Measurements from ENCODE around the gene TMEM200A.
"Not testable (repeated sequence)": the region's sequence is repeated elsewhere in the genome, so short reads cannot be mapped to it uniquely, and the experiment has no call there.

The TMEM200A gene

GRCh38 chr6:130365166-130366106 is at the start of gene TMEM200A:
Gene TMEM200A (plus strand): TSS chr6:130366017. CDS start chr6:130440423, 74,406 bp downstream.
- DNase-seq (ENCODE audit: low read depth in 3 of 3, low spot score in 1 of 3), result peak in 1 of 3 donors; percentile 49

GRCh38 chr6:130320908-130321307 is 44.9 kb upstream of the TMEM200A start:
- DNase-seq (ENCODE audit: low read depth in 3 of 3, low spot score in 1 of 3), result no peak

GRCh38 chr6:130322673-130323268 is 43.0 kb upstream of the TMEM200A start:
- DNase-seq (ENCODE audit: low read depth in 3 of 3, low spot score in 1 of 3), result peak; percentile 12 to 25 (median 14)

DNA sequence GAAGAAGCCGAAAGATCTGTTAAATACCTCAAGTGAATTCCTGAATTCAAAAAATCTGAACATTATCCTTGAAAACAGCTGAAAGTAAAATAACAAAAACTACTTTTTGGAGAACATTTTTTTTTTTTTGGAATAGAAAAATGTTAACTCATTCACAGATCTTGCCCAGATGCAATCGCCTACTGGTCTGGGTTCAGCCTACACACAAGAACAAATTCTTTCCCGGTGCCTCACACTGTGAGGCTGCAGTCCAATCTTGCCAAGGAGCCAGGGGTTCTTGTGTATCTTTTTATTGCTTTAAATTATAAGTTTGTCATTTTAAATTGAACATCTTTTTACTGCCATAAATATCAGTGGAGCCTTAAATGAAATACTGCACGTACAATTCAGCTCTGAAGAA is 41.2 kb upstream of the TMEM200A start:
- no peak for DNase-seq (ENCODE audit: low read depth in 3 of 3, low spot score in 1 of 3)

- no peak for DNase-seq (ENCODE audit: low read depth in 3 of 3, low spot score in 1 of 3)
These were observed 39.3 kb upstream of the TMEM200A start for GRCh38 chr6:130326496-130326895.

DNA sequence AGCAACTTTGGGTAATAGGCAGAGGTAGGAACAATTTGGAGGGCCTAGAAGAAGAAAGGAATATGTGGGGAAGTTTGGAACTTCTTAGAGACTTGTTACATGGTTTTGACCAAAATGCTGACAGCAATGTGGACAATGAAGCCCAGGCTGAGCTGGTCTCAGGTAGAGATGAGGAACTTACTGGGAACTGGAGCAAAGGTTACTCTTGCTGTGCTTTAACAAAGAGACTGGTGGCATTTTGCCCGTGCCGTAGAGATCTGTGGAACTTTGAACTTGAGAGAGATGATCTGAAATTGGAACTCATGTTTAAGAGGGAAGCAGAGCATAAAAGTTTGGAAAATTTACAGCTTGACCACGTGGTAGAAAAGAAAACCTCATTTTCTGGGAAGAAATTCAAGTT is 28.3 kb upstream of the TMEM200A start:
- no peak for DNase-seq (ENCODE audit: low read depth in 3 of 3, low spot score in 1 of 3)

- DNase-seq (ENCODE audit: low read depth in 3 of 3, low spot score in 1 of 3), result not testable (repeated sequence)
These were observed 19.5 kb upstream of the TMEM200A start for GRCh38 chr6:130346324-130346723.

DNA sequence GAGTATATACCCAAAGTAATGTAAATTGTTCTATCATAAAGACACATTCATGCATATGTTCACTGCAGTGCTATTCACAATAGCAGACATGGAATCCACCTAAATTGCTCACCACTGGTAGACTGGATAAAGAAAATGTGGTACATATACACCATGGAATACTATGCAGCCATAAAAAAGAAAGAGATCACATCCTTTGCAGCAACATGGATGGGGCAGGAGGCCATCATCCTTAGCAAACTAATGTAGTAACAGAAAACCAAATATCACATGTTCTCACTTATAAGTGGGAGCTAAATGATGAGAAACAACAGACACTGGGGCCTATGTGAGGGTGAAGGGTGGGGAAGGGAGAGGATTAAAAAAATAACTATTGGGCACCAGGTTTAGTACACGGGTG is 11.5 kb upstream of the TMEM200A start:
- DNase-seq (ENCODE audit: low read depth in 3 of 3, low spot score in 1 of 3), result no peak

- no peak for DNase-seq (ENCODE audit: low read depth in 3 of 3, low spot score in 1 of 3)
These were observed 10.2 kb upstream of the TMEM200A start for GRCh38 chr6:130355572-130355971.

DNA sequence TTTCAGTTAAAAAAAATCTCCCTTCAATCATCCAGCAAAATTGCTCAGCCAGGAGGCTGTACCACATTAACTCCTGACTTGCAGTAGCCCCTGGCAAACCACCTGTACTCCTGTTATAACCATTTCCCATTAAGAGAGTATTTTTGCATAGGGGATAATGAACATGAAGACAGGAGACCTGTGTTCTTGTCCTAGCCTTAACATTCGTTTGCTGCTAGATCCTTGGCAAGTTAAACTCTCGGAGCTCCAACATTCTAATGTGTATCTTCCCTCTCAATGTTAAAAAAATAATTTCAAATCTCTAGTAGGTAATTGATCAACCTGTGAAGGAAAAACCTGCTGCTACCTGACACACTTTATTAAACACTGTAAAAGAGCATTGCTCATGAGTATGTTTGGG is 8.4 kb upstream of the TMEM200A start:
- DNase-seq (ENCODE audit: low read depth in 3 of 3, low spot score in 1 of 3), result no peak

GRCh38 chr6:130359736-130360135 is 6.1 kb upstream of the TMEM200A start:
- no peak for DNase-seq (ENCODE audit: low read depth in 3 of 3, low spot score in 1 of 3)

- DNase-seq (ENCODE audit: low read depth in 3 of 3, low spot score in 1 of 3), result no peak
These were observed 3.7 kb upstream of the TMEM200A start for GRCh38 chr6:130362128-130362527.

GRCh38 chr6:130364224-130364780 is 1.5 kb upstream of the TMEM200A start:
- DNase-seq (ENCODE audit: low read depth in 3 of 3, low spot score in 1 of 3), result no peak

DNA sequence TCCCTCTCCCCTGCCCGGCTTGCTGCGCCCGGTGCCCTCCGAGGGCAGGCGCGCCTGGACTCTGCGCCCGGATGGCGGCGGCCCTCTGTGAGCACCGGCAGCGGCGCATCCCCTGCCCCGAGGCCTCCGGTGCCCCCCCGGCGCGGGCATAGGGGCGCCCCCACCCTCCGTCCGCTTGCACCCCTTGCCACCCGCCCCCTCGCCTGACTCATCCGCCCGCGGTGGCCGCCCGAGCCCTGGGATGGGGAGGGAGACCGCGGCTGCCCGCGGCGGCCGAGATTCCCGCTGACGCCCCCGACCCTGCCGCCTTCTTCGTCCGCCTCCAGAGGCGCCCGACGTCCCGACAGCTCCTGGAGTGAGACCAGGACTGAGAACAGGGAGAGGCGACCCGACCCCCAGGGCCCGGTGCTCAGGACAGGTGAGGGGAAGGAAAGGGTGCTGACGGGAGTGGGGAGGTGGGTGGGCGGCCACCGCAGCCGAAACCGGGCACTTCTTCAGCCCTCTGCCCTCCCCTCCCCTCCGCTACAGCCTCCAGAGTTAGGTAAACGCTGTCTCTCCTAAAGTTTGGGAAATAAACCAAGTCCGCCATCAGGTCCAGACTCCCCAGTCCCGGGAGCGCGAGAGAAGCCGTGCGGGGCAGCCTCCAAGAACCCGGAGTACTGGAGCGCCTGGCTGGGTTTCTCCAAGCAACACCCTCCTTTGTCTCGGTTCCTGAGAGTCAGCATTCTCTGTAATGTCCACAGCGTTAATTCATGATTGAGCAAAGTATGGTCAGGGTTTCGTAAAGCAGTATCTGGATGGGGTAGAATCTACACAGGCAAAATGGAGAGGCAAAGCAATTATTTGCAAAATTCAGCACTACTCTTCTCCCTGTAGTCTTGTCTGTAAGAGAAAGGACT is 539 bp downstream of the TMEM200A start:
- peak in 1 of 3 donors; percentile 18 for DNase-seq (ENCODE audit: low read depth in 3 of 3, low spot score in 1 of 3)

- DNase-seq (ENCODE audit: low read depth in 3 of 3, low spot score in 1 of 3), result no peak
These were observed 1.9 kb downstream of the TMEM200A start for GRCh38 chr6:130367767-130368166.

DNA sequence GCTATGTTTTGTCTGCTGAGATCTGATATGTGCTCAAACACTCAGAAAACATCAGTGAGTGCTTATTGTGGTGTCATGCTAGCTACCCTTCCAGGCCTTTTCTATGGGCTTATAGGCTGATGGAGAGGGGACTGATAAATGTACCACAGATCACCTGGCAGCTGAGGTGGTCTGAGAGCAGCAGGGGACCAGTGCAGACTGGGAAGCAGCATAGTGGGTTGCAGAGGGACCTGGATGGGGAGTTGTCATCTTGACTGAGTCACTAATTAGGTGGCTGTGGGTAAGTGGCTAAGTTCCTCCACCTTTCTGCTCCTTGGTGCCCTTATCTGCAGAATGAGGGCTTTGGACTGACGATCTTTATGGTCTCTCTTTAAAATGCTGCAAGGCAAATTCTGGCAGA is 2.8 kb downstream of the TMEM200A start:
- DNase-seq (ENCODE audit: low read depth in 3 of 3, low spot score in 1 of 3), result no peak

- DNase-seq (ENCODE audit: low read depth in 3 of 3, low spot score in 1 of 3), result no peak
These were observed 4.0 kb downstream of the TMEM200A start for GRCh38 chr6:130369831-130370230.

DNA sequence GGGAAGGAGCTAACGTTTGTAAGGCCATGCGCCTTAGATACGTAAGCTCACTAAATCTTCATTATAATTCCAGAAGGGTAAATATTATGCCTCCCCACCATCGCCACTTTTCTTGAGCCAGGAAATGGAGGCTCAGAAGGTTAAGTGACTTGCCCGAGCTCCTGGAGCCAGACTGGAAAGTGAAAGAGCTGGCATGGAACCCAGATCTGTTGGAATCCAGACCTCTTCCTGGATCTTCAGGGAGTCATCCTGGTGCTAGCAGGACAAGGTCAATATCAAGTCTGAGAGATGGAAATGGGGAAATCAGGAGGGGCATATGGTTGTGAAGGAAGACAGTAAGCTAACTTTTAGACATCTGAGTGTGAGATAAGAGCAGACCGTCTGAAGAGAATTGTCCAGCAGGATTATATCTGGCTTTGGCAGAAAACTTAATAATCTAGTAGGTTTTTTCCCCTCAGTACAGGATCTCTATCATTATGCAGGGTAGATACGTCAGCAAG is 6.2 kb downstream of the TMEM200A start:
- no peak for DNase-seq (ENCODE audit: low read depth in 3 of 3, low spot score in 1 of 3)

- no peak for DNase-seq (ENCODE audit: low read depth in 3 of 3, low spot score in 1 of 3)
These were observed 7.0 kb downstream of the TMEM200A start for GRCh38 chr6:130372786-130373185.

DNA sequence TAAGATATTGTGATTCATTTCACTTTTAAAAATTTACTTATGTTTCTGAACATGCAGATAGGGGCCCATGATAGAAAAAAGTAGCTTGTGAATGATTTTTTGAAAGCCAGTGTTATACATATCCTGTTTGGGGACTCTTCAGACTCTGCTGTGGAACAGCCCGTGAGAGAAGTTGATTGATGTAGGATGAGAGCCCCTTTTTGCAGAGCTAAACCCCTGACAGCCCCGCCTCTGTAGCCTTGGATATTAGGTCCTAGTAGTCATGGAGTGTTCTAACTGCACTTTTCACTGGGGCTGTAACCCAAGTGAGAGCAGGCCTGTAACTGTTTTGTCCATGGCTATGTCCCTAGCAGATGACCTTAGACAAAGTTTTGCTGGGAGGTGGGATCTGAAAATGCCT is 8.2 kb downstream of the TMEM200A start:
- DNase-seq (ENCODE audit: low read depth in 3 of 3, low spot score in 1 of 3), result no peak

- DNase-seq (ENCODE audit: low read depth in 3 of 3, low spot score in 1 of 3), result no peak
These were observed 11.1 kb downstream of the TMEM200A start for GRCh38 chr6:130376936-130377335.

Measured in stimulated activated CD4-positive, alpha-beta T cell treated with anti-CD3 and anti-CD28 coated beads, TNF-alpha, amount 100 ng/mL, for 1 hour (primary cell).